Astrocyte (in vitro differentiated cells and primary cell): Measurements from ENCODE around the gene EIF4G3. TPM values are rescaled to one million over a fixed set of nuclear protein-coding genes. Genes with fewer than 3 reads are reported as not detected.

ENCODE experiments used
- DNase-seq: peaks from one replicate; pipeline ENCODE4 v3.0.0-alpha.2; 2010; ENCODE audit warnings: low read depth
- FAIRE-seq: peaks from 2 replicates; lab custom pipeline; 2011; peaks lifted over from hg19 to GRCh38; lab: Jason Lieb, UNC
- H2AFZ ChIP-seq: 2 replicates; pipeline ENCODE4 v1.6.0; 2012; ENCODE audit warnings: low read depth, low read length, inconsistent platforms
- H3K27ac ChIP-seq: 2 replicates; pipeline ENCODE4 v1.5.1; 2011; ENCODE audit warnings: low read depth, low read length, inconsistent platforms
- H3K27me3 ChIP-seq: 2 replicates; pipeline ENCODE4 v1.6.0; 2011; ENCODE audit warnings: low read length, inconsistent platforms; ENCODE audit not compliant: insufficient read depth
- H3K36me3 ChIP-seq: 2 replicates; pipeline ENCODE4 v1.5.1; 2011; ENCODE audit warnings: low read length, inconsistent platforms; ENCODE audit not compliant: insufficient read depth
- H3K4me1 ChIP-seq: 2 replicates; pipeline ENCODE4 v1.5.1; 2011; ENCODE audit warnings: low read length, inconsistent platforms; ENCODE audit not compliant: insufficient read depth
- H3K4me2 ChIP-seq: 2 replicates; pipeline ENCODE4 v1.6.0; 2012; ENCODE audit warnings: low read length, inconsistent platforms
- H3K4me3 ChIP-seq: 2 replicates; pipeline ENCODE4 v1.5.1; 2011; ENCODE audit warnings: low read depth, mild to moderate bottlenecking, low read length, inconsistent platforms; ENCODE audit not compliant: insufficient read depth
- H3K79me2 ChIP-seq: 2 replicates; pipeline ENCODE4 v1.6.0; 2012; ENCODE audit warnings: mild to moderate bottlenecking, low read length, inconsistent platforms; ENCODE audit not compliant: insufficient read depth
- H3K9ac ChIP-seq: 2 replicates; pipeline ENCODE4 v1.6.0; 2012; ENCODE audit warnings: mild to moderate bottlenecking, low read length, inconsistent platforms
- H3K9me3 ChIP-seq: 2 replicates; pipeline ENCODE4 v1.5.1; 2012; ENCODE audit warnings: low read depth, mild to moderate bottlenecking, low read length, inconsistent platforms; ENCODE audit not compliant: insufficient read depth
- H4K20me1 ChIP-seq: 2 replicates; pipeline ENCODE4 v1.6.0; 2012; ENCODE audit warnings: low read length, inconsistent platforms; ENCODE audit not compliant: insufficient read depth
- H3K27ac Mint-ChIP-seq: one replicate; pipeline ENCODE4 v1.8.0; 2021; ENCODE audit warnings: mild to moderate bottlenecking, mixed read lengths; ENCODE audit not compliant: unreplicated experiment
- H3K27me3 Mint-ChIP-seq: one replicate; pipeline ENCODE4 v1.8.0; 2021; ENCODE audit warnings: low read depth, mixed read lengths; ENCODE audit not compliant: unreplicated experiment
- H3K36me3 Mint-ChIP-seq: one replicate; pipeline ENCODE4 v1.8.0; 2021; ENCODE audit warnings: low read depth, mixed read lengths; ENCODE audit not compliant: unreplicated experiment
- H3K4me1 Mint-ChIP-seq: one replicate; pipeline ENCODE4 v1.8.0; 2021; ENCODE audit warnings: low read depth, mixed read lengths; ENCODE audit not compliant: unreplicated experiment
- H3K4me3 Mint-ChIP-seq: one replicate; pipeline ENCODE4 v1.8.0; 2021; ENCODE audit warnings: mild to moderate bottlenecking, moderate library complexity, mixed read lengths; ENCODE audit not compliant: unreplicated experiment
- H3K9me3 Mint-ChIP-seq: one replicate; pipeline ENCODE4 v1.8.0; 2021; ENCODE audit warnings: mild to moderate bottlenecking, mixed read lengths; ENCODE audit not compliant: unreplicated experiment
- CTCF ChIP-seq: IDR thresholded peaks from 2 replicates; pipeline ENCODE4 v1.5.1; 2011; ENCODE audit warnings: low read depth, mild to moderate bottlenecking, inconsistent platforms, low read length, moderate library complexity; ENCODE audit not compliant: insufficient read depth
- EZH2 ChIP-seq: IDR thresholded peaks from 2 replicates; pipeline ENCODE4 v1.6.1; 2012; ENCODE audit warnings: mild to moderate bottlenecking, low read length, inconsistent platforms; ENCODE audit not compliant: insufficient read depth
- total RNA-seq: library from RNA; stranded (reverse); gene quantifications from 2 replicates; pipeline ENCODE4 v1.2.1, GENCODE V29; 2021

EIF4G3 gene
- total RNA-seq, 1 donor from 2014 or later: 76.1 TPM

- Histone ChIP-seq H3K4me2 (no peak overlapping the region), H3K36me3 (peaks cover 4% of the 10 kb centered on the region), H2AFZ (no peak overlapping the region), H3K9me3 (no peaks in the 10 kb centered on the region), H3K4me3 (no peak overlapping the region), H3K79me2 (no peaks in the 10 kb centered on the region), H3K4me1 (no peaks in the 10 kb centered on the region), H3K9ac (no peak overlapping the region), H3K27ac (no peak overlapping the region), H4K20me1 (no peaks in the 10 kb centered on the region), H3K27me3 (no peaks in the 10 kb centered on the region)
- Mint-ChIP-seq H3K27ac (no peak overlapping the region), H3K4me3 (no peak overlapping the region), H3K9me3 (no peaks in the 10 kb centered on the region), H3K36me3 (peaks cover 8% of the 10 kb centered on the region), H3K27me3 (no peaks in the 10 kb centered on the region), H3K4me1 (no peaks in the 10 kb centered on the region)
- DNase-seq: no peak
- no peak for FAIRE-seq
- TF ChIP-seq EZH2: no peak
- TF ChIP-seq CTCF: no peak
These were observed 347.2 kb downstream of the EIF4G3 start for GRCh38 chr1:20829531-20829930.

- peaks cover 16% of the 10 kb centered on the region for H3K36me3 ChIP-seq
- no peak for FAIRE-seq
These were observed 352.9 kb downstream of the EIF4G3 start for GRCh38 chr1:20823845-20824244.

More at GRCh38 chr1:20823845-20824244, 352.9 kb downstream of the EIF4G3 start:
- Histone ChIP-seq H3K27ac (no peak overlapping the region), H3K9ac (no peak overlapping the region), H2AFZ (no peak overlapping the region), H4K20me1 (no peaks in the 10 kb centered on the region), H3K27me3 (no peaks in the 10 kb centered on the region), H3K4me1 (no peaks in the 10 kb centered on the region), H3K79me2 (no peaks in the 10 kb centered on the region), H3K9me3 (no peaks in the 10 kb centered on the region), H3K4me3 (no peak overlapping the region), H3K4me2 (no peak overlapping the region)
- Mint-ChIP-seq H3K4me3 (no peak overlapping the region), H3K27ac (no peak overlapping the region), H3K27me3 (no peaks in the 10 kb centered on the region), H3K36me3 (peaks cover 9% of the 10 kb centered on the region), H3K9me3 (no peaks in the 10 kb centered on the region), H3K4me1 (no peaks in the 10 kb centered on the region)
- no peak for TF ChIP-seq CTCF
- no peak for TF ChIP-seq EZH2
- no peak for DNase-seq
